NCI-H187 (cell line): ENCODE measurements around the gene PFDN4.
"Not testable (repeated sequence)": the region's sequence is repeated elsewhere in the genome, so short reads cannot be mapped to it uniquely, and the experiment has no call there.

Source experiments
- DNase-seq, 2 experiments: peaks; one replicate each; lab custom pipeline; 2025; lab: John Stamatoyannopoulos, UW

The PFDN4 gene

GRCh38 chr20:54224642-54225041, 16.8 kb downstream of the PFDN4 start:
- not testable (repeated sequence) for DNase-seq

- DNase-seq: no peak
Measured at GRCh38 chr20:54227241-54227640, 19.4 kb downstream of the PFDN4 start.

GRCh38 chr20:54227751-54228150, 19.9 kb downstream of the PFDN4 start:
- DNase-seq: no peak

- DNase-seq: no peak
Measured at GRCh38 chr20:54228841-54229240, 21.0 kb downstream of the PFDN4 start.

GRCh38 chr20:54229566-54230160, 21.8 kb downstream of the PFDN4 start:
- DNase-seq: peak in 1 of 2 experiments; percentile 89

GRCh38 chr20:54231036-54231435, 23.1 kb downstream of the PFDN4 start:
- DNase-seq: no peak

GRCh38 chr20:54234991-54235390, 27.1 kb downstream of the PFDN4 start:
- no peak for DNase-seq

- DNase-seq: no peak
Measured at GRCh38 chr20:54237116-54237943, 29.4 kb downstream of the PFDN4 start.

- DNase-seq: no peak
Measured at GRCh38 chr20:54244113-54244512, 36.2 kb downstream of the PFDN4 start.

- not testable (repeated sequence) for DNase-seq
Measured at GRCh38 chr20:54248705-54249104, 40.8 kb downstream of the PFDN4 start.

- no peak for DNase-seq
Measured at GRCh38 chr20:54250691-54251090, 42.8 kb downstream of the PFDN4 start.

- DNase-seq: no peak
Measured at GRCh38 chr20:54251096-54251495, 43.2 kb downstream of the PFDN4 start.

- DNase-seq: no peak
Measured at GRCh38 chr20:54254596-54254995, 46.7 kb downstream of the PFDN4 start.

GRCh38 chr20:54255157-54255556, 47.3 kb downstream of the PFDN4 start:
- no peak for DNase-seq

- no peak for DNase-seq
Measured at GRCh38 chr20:54256202-54256601, 48.3 kb downstream of the PFDN4 start.

GRCh38 chr20:54257071-54257816, 49.4 kb downstream of the PFDN4 start:
- DNase-seq: no peak

- no peak for DNase-seq
Measured at GRCh38 chr20:54260116-54260515, 52.2 kb downstream of the PFDN4 start.

- no peak for DNase-seq
Measured at GRCh38 chr20:54262671-54263070, 54.8 kb downstream of the PFDN4 start.

GRCh38 chr20:54263116-54263690, 55.3 kb downstream of the PFDN4 start:
- DNase-seq: no peak

GRCh38 chr20:54265791-54266190, 57.9 kb downstream of the PFDN4 start:
- not testable (repeated sequence) for DNase-seq

- DNase-seq: no peak
Measured at GRCh38 chr20:54266844-54267243, 59.0 kb downstream of the PFDN4 start.

GRCh38 chr20:54267483-54268003, 59.7 kb downstream of the PFDN4 start:
- no peak for DNase-seq
